ENCODE results near the gene KCNMA1.

GRCh38 chr10:77079592-77080300, 557.9 kb downstream of the KCNMA1 start:
- TF ChIP-seq CTCF (IDR thresholded peaks at IDR 0.05 in 8 of 11, conservative IDR thresholded peaks at IDR 0.05 in 3 of 11): no peak
- no peak for TF ChIP-seq POLR2A (IDR thresholded peaks at IDR 0.05)
- no peak for TF ChIP-seq POLR2AphosphoS5 (IDR thresholded peaks at IDR 0.05)
